ENCODE measurements around the gene PGM1. TPM values are rescaled to one million over a fixed set of nuclear protein-coding genes. Genes with fewer than 3 reads are reported as not detected.

PGM1 gene
- total and polyA plus RNA-seq, 2 of the 4 experiments (the other 2 are of a cell fraction) = 42.6 to 94.5 TPM

DNA sequence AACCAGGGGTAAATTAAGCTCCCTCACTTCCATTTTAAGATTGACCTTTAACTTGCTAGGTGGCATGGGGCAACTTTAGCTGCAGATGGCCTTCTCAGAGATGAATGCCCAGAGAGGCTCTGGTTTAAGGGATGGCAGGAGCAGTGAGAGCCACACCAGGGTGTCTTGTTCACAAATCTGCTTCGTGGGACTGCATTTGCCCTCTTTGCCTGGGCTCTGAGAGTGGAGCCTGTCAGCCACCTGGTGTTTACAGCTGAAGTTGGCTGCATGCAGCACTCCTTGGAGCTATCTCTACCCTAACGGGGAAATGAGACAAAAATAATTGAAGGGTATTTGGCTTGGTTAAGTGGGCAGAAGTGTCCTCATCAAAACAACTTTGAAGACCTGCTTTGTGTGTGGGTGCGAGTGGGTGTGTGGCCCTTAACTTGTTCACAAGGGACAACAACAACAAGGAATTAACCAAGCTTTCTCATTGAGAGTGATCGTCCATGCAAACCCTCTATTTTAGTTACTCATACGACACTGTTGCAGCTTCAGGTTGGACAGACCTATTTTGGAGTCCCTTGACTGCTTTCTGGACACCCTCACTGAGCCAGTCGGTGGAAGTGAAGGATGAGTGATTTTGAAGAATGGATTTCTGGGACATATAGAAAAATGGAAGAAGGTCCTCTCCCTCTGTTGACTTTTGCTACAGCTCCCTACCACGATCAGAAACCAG, 29.8 kb downstream of the PGM1 start:
- intact Hi-C loops (cut with micrococcal nuclease) = no loop called here
- CTCF ChIA-PET = interaction anchor here (1.3 kb wide), 1 partner anchor 12 kb away, joined by 4 read pairs; no protein-coding TSS in a partner anchor
- H3K18ac ChIP-seq (ENCODE audit: low read depth, low read length) = no peak overlapping the region

More for the DNA sequence above, 29.8 kb downstream of the PGM1 start:
- Histone ChIP-seq H3K56ac (ENCODE audit: extremely low read depth, insufficient read depth, low read length) (no peak overlapping the region), H2BK20ac (ENCODE audit: low read depth, low read length) (no peak overlapping the region), H2AK9ac (replicated peaks; ENCODE audit: low read depth, low read length, poor library complexity) (no peak overlapping the region), H3K9ac (ENCODE audit: low read depth, low read length) (no peak overlapping the region), H2BK120ac (ENCODE audit: low read depth, low read length) (no peak overlapping the region), H2AFZ (replicated peaks; ENCODE audit: low read length, poor library complexity) (no peak overlapping the region), H3K4me1 (ENCODE audit: control insufficient read depth, insufficient read depth, low read length) (peaks cover 3% of the 10 kb centered on the region), H4K5ac (ENCODE audit: low read depth, low read length) (no peak overlapping the region), H3K9me3 (ENCODE audit: control insufficient read depth, insufficient read depth, low read length) (no peaks in the 10 kb centered on the region), H3K36me3 (ENCODE audit: control insufficient read depth, insufficient read depth, low read length) (no peaks in the 10 kb centered on the region), H3K9me1 (ENCODE audit: insufficient read depth, low read length) (peaks cover 5% of the 10 kb centered on the region; the same call in 1 of the 2 replicates), H4K20me1 (ENCODE audit: insufficient read depth, low read length) (0 out of 2 replicates have a peak, but pooled peaks cover 4% of the 10 kb centered on the region), H3K4me2 (ENCODE audit: low read depth, low read length) (no peak overlapping the region), H2AK5ac (ENCODE audit: low read depth, low read length) (no peak overlapping the region), H3K23ac (ENCODE audit: low read depth, low read length) (no peak overlapping the region), H4K8ac (ENCODE audit: low read depth in 2 of 2, low read length in 2 of 2) (no peak overlapping the region), H3K27me3 (ENCODE audit: control insufficient read depth, insufficient read depth, low read length) (no peaks in the 10 kb centered on the region), H3K4ac (ENCODE audit: low read depth, low read length) (no peak overlapping the region), H3K14ac (replicated peaks; ENCODE audit: low read depth, low read length) (no peak overlapping the region), H4K91ac (ENCODE audit: insufficient read depth, low read depth, low read length) (no peak overlapping the region), H3K4me3 (ENCODE audit: insufficient read depth, low read depth, low read length) (no peak overlapping the region), H3K79me1 (ENCODE audit: low read depth in 1 of 2, low read length in 2 of 2) (peaks cover 6 to 21% of the 10 kb centered on the region in 2 experiments; a peak in 3 of 4 replicates), H2BK15ac (ENCODE audit: low read depth, low read length) (no peak overlapping the region), H2BK5ac (ENCODE audit: low read depth, low read length, poor library complexity, severe bottlenecking) (no peak overlapping the region), H3K27ac (ENCODE audit: insufficient read depth, low read length) (no peak overlapping the region)
- dilution Hi-C loops (cut with HindIII; ENCODE audit: low sequenced_read_pairs, unreplicated experiment) = no loop called here
- in situ Hi-C loops (cut with MboI; ENCODE audit: low sequenced_read_pairs) = no loop called here
- WGBS, 2 experiments (ENCODE audit: extremely low coverage in 2 of 2, insufficient read length in 1 of 2) = 100% methylated on average over 1 of the region's 7 CpGs; no CpG with 5 or more reads in 1 of the 2 experiments
- no peak for ATAC-seq (ENCODE audit: low read depth)
- POLR2A ChIA-PET (ENCODE audit: unreplicated experiment) = interaction anchor here (0.8 kb wide), 1 partner anchor 624 kb away, joined by 4 read pairs; no protein-coding TSS in a partner anchor
- DNase-seq = no peak
- TF ChIP-seq CEBPB (IDR thresholded peaks at IDR 0.05; ENCODE audit: low read depth, low read length) = no peak
- BruUV-seq (replicated peaks) = no TSS peak

Data from IMR-90 (cell line).